HG02884 (cell line): ENCODE measurements around the gene FADS6.

Source experiments
- ATAC-seq: cut with Tn5 transposase; IDR thresholded peaks from one replicate; pipeline ENCODE4 v1.9.1; 2021; ENCODE audit warnings: mild to moderate bottlenecking, moderate library complexity; ENCODE audit not compliant: unreplicated experiment

FADS6 gene

GRCh38 chr17:74856112-74856511 lies 37.3 kb downstream of the FADS6 start:
- ATAC-seq: no peak

- no peak for ATAC-seq
Observed at GRCh38 chr17:74855323-74855722, 38.1 kb downstream of the FADS6 start.

GRCh38 chr17:74854792-74855191 lies 38.6 kb downstream of the FADS6 start:
- ATAC-seq: no peak

GRCh38 chr17:74853669-74854068 lies 39.8 kb downstream of the FADS6 start:
- ATAC-seq: no peak

- ATAC-seq: no peak
Observed at GRCh38 chr17:74853048-74853397, 40.4 kb downstream of the FADS6 start.

- no peak for ATAC-seq
Observed at GRCh38 chr17:74852237-74853047, 41.0 kb downstream of the FADS6 start.

- no peak for ATAC-seq
Observed at GRCh38 chr17:74851612-74852236, 41.7 kb downstream of the FADS6 start.

- ATAC-seq: no peak
Observed at GRCh38 chr17:74850914-74851313, 42.5 kb downstream of the FADS6 start.

- ATAC-seq: no peak
Observed at GRCh38 chr17:74850310-74850709, 43.1 kb downstream of the FADS6 start.

GRCh38 chr17:74848656-74849399 lies 44.6 kb downstream of the FADS6 start:
- ATAC-seq: no peak

- ATAC-seq: no peak
Observed at GRCh38 chr17:74846621-74847020, 46.8 kb downstream of the FADS6 start.

GRCh38 chr17:74843352-74843627 lies 50.1 kb downstream of the FADS6 start:
- no peak for ATAC-seq

GRCh38 chr17:74842599-74843351 lies 50.7 kb downstream of the FADS6 start:
- no peak for ATAC-seq

GRCh38 chr17:74842146-74842598 lies 51.3 kb downstream of the FADS6 start:
- no peak for ATAC-seq

GRCh38 chr17:74840989-74841666 lies 52.3 kb downstream of the FADS6 start:
- ATAC-seq: no peak

- ATAC-seq: no peak
Observed at GRCh38 chr17:74839990-74840852, 53.2 kb downstream of the FADS6 start.

- ATAC-seq: no peak
Observed at GRCh38 chr17:74838274-74838673, 55.2 kb downstream of the FADS6 start.

- ATAC-seq: no peak
Observed at GRCh38 chr17:74836691-74837467, 56.6 kb downstream of the FADS6 start.

GRCh38 chr17:74836191-74836590 lies 57.2 kb downstream of the FADS6 start:
- ATAC-seq: no peak
